ENCODE results near the gene OGFOD3. TPM values are rescaled to one million over a fixed set of nuclear protein-coding genes. Genes with fewer than 3 reads are reported as not detected.
A peak's percentile ranks its signal among the peaks of the same experiment; 100 is the strongest.
"Not testable (repeated sequence)": the region's sequence is repeated elsewhere in the genome, so short reads cannot be mapped to it uniquely, and the experiment has no call there.

The OGFOD3 gene
- total RNA-seq, 4 donors from 2014 or later = 7.9 to 27.5 (median 25.9) TPM

DNA sequence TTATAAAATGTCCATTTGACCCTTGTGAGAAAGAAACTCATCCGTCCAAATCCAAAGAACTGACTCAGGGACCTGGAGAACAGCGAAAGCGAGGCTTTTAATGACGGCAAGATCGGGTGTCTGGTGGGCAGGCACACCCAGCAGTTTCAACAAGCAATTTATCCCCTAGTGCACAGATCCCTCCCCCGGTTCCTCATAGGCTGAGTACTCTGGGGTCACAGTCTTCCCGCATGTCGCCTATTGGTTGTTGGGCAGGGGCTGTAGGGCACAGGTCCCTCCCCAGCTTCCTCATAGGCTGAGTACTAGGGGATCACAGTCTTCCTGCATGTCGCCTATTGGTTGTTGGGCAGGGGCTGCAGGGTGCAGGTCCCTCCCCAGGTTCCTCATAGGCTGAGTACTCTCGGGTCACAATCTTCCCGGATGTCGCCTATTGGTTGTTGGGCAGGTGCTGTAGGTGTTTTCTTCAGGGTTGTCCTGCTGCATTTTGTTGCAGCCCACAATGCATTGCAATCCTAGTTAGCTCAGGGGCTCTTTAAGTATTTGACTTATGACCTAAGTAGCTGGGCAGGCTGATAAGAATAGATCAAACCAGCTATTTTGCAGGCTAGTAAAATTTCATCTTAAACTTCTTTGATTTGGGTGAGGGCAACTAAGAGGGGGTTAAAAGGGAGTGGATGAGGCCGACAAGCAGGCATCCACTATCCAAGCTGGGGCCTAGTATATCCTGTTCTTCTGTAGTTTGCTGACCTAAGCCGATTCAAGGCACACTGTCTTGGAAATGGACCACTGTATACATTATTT is 50.5 kb downstream of the OGFOD3 start:
- Histone ChIP-seq H3K36me3 (no peaks in the 10 kb centered on the region), H3K27me3 (peaks cover 44% of the 10 kb centered on the region), H3K27ac (no peak overlapping the region), H3K4me3 (no peak overlapping the region), H3K4me1 (peaks cover 11 to 44% (median 26%) of the 10 kb centered on the region in 4 donors), H3K9me3 (no peaks in the 10 kb centered on the region)
- intact Hi-C loops (cut with DNase I; ENCODE audit: low total_unique reads) = no loop called here
- no peak for TF ChIP-seq EP300 (IDR thresholded peaks at IDR 0.05; ENCODE audit: low read depth)
- TF ChIP-seq, protein P1, sequence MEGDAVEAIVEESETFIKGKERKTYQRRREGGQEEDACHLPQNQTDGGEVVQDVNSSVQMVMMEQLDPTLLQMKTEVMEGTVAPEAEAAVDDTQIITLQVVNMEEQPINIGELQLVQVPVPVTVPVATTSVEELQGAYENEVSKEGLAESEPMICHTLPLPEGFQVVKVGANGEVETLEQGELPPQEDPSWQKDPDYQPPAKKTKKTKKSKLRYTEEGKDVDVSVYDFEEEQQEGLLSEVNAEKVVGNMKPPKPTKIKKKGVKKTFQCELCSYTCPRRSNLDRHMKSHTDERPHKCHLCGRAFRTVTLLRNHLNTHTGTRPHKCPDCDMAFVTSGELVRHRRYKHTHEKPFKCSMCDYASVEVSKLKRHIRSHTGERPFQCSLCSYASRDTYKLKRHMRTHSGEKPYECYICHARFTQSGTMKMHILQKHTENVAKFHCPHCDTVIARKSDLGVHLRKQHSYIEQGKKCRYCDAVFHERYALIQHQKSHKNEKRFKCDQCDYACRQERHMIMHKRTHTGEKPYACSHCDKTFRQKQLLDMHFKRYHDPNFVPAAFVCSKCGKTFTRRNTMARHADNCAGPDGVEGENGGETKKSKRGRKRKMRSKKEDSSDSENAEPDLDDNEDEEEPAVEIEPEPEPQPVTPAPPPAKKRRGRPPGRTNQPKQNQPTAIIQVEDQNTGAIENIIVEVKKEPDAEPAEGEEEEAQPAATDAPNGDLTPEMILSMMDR (IDR thresholded peaks at IDR 0.05) = no peak
- no peak for TF ChIP-seq POLR2AphosphoS5 (IDR thresholded peaks at IDR 0.05)
- no peak for TF ChIP-seq POLR2A (IDR thresholded peaks at IDR 0.05)
- DNase-seq = no peak
- in situ Hi-C loops (cut with MboI; ENCODE audit: low pct_ligation_motif_present in 1 of 4, low pct_unique_long_range_greater_than_20kb in 1 of 4, low sequenced_read_pairs in 3 of 4) = no loop called here
- 80 to 86% methylated on average over 13 of the region's 14 CpGs for WGBS, 2 donors (ENCODE audit: low coverage in 1 of 2)

DNA sequence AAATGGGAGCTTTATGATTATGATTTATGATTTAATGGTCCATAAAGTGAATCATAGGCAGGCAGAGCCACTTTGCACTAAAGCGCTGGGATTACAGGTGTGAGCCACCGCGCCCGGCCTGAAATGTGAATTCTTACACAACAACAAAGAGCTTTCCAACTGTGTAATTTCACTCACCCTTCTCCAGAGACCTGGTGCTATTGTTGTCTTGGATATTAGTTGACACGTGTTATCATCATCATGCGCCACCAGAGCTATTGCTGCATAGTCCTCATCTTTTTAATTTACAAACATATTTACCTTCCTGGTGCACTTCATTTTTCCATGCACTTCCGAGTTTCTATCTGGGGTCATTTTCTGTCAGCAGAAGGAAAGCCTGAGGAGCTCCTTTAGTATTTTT is 51.6 kb downstream of the OGFOD3 start:
- Histone ChIP-seq H3K27ac (peak overlapping the region in 2 of 4 donors; percentile 6 to 25), H3K27me3 (peaks cover 32% of the 10 kb centered on the region), H3K36me3 (no peaks in the 10 kb centered on the region), H3K4me1 (peaks cover 11 to 32% (median 18%) of the 10 kb centered on the region in 4 donors), H3K9me3 (no peaks in the 10 kb centered on the region), H3K4me3 (no peak overlapping the region)
- WGBS, 2 donors (ENCODE audit: low coverage in 1 of 2) = 59 to 64% methylated on average over 7 of the region's 7 CpGs
- peak in 1 of 3 donors; percentile 14 for TF ChIP-seq POLR2AphosphoS5 (IDR thresholded peaks at IDR 0.05)
- TF ChIP-seq, protein P1 (IDR thresholded peaks at IDR 0.05) = no peak
- intact Hi-C loops (cut with DNase I; ENCODE audit: low total_unique reads) (no loop called here), in situ Hi-C loops (cut with MboI; ENCODE audit: low pct_ligation_motif_present in 1 of 4, low pct_unique_long_range_greater_than_20kb in 1 of 4, low sequenced_read_pairs in 3 of 4) (no loop called here)
- peak; percentile 71 for DNase-seq

DNA sequence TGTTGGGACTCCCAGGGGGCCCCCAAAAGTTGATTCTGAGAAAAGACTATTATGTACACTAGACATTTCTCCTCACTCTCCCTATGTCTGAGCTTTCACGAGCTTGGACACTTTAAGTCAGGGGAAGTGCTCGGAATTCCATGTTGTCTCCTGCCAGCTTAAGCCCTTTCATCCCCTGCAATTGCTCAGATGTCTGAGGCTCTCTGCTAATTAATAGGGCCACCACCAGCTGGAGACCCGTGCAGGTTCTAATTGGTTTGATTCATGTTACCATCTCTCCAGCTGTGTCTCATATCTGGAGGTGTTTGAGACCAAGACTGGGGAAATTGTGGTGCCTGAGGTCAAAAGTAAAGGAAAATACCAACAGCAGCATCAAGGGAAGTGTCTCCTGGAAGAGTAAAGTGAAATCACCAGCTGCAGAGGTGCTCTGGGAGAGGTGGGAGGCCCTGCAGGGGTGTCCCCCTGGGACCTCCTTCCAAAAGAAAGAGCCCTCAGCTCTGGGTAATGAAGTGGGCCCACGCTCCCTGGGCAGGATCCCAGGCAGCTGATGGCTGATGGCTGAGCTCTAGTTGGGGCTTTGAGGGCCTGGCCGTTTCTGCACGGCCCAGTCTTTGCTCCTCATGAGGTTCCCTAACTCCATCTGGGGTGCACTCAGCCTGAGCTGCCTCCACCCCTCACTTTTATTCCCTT is 52.6 kb downstream of the OGFOD3 start:
- in situ Hi-C loops (cut with MboI; ENCODE audit: low pct_ligation_motif_present in 1 of 4, low pct_unique_long_range_greater_than_20kb in 1 of 4, low sequenced_read_pairs in 3 of 4) = no loop called here
- H3K4me1 ChIP-seq = peaks cover 5 to 22% (median 8%) of the 10 kb centered on the region in 4 donors
- TF ChIP-seq POLR2AphosphoS5 (IDR thresholded peaks at IDR 0.05) = no peak
- TF ChIP-seq EP300 (IDR thresholded peaks at IDR 0.05; ENCODE audit: low read depth) = no peak
- no peak for TF ChIP-seq POLR2A (IDR thresholded peaks at IDR 0.05)
- TF ChIP-seq, protein P1 (IDR thresholded peaks at IDR 0.05) = no peak
- 79 to 80% methylated on average over 3 to 6 of the region's 6 CpGs for WGBS, 2 donors (ENCODE audit: low coverage in 1 of 2)
- no peaks in the 10 kb centered on the region for H3K9me3 ChIP-seq
- no peak for DNase-seq
- H3K27me3 ChIP-seq = peaks cover 23% of the 10 kb centered on the region
- no peak overlapping the region for H3K4me3 ChIP-seq
- intact Hi-C loops (cut with DNase I; ENCODE audit: low total_unique reads) = no loop called here
- no peak overlapping the region for H3K27ac ChIP-seq
- H3K36me3 ChIP-seq = no peaks in the 10 kb centered on the region

DNA sequence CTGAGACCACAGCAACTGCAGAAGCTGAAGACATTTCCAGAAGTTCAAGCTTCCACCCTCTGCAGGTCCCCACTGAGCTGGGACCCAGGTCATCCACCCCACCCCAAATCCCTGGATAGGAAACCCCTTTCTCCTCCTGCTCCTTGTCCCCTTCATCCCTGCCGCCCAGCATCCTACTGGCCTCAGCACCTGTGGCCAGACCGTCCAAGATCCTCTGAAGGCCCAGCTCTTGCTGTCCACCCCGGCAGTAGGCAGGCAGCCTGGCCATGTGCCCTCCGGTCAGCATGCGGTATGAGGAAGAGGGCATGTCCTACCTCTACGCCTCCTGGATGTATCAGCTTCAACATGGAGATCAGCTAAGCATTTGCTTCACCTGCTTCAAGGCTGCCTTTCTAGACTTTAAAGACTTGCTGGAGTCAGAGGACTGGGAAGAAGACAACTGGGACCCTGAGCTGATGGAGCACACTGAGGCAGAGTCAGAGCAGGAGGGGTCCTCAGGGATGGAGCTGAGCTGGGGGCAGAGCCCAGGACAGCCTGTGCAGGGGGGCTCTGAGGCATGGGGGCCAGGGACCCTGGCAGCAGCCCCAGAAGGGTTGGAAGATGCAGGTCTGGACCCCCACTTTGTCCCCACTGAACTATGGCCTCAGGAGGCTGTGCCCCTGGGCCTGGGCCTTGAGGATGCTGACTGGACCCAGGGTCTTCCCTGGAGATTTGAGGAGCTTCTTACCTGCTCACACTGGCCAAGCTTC is 56.3 kb downstream of the OGFOD3 start:
- intact Hi-C loops (cut with DNase I; ENCODE audit: low total_unique reads) = no loop called here
- Histone ChIP-seq H3K36me3 (no peaks in the 10 kb centered on the region), H3K27ac (no peak overlapping the region), H3K4me1 (peaks cover 0 to 8% (median under 1%) of the 10 kb centered on the region in 4 donors), H3K4me3 (no peak overlapping the region), H3K9me3 (no peaks in the 10 kb centered on the region), H3K27me3 (peaks cover 17% of the 10 kb centered on the region)
- TF ChIP-seq EP300 (IDR thresholded peaks at IDR 0.05; ENCODE audit: low read depth) (no peak), POLR2AphosphoS5 (IDR thresholded peaks at IDR 0.05) (no peak), POLR2A (IDR thresholded peaks at IDR 0.05) (no peak)
- TF ChIP-seq, protein P1 (IDR thresholded peaks at IDR 0.05) = no peak
- 96% methylated on average over 6 of the region's 6 CpGs; no CpG with 5 or more reads in 1 of the 2 donors for WGBS, 2 donors (ENCODE audit: low coverage in 1 of 2)
- no peak for DNase-seq
- in situ Hi-C loops (cut with MboI; ENCODE audit: low pct_ligation_motif_present in 1 of 4, low pct_unique_long_range_greater_than_20kb in 1 of 4, low sequenced_read_pairs in 3 of 4) = no loop called here

DNA sequence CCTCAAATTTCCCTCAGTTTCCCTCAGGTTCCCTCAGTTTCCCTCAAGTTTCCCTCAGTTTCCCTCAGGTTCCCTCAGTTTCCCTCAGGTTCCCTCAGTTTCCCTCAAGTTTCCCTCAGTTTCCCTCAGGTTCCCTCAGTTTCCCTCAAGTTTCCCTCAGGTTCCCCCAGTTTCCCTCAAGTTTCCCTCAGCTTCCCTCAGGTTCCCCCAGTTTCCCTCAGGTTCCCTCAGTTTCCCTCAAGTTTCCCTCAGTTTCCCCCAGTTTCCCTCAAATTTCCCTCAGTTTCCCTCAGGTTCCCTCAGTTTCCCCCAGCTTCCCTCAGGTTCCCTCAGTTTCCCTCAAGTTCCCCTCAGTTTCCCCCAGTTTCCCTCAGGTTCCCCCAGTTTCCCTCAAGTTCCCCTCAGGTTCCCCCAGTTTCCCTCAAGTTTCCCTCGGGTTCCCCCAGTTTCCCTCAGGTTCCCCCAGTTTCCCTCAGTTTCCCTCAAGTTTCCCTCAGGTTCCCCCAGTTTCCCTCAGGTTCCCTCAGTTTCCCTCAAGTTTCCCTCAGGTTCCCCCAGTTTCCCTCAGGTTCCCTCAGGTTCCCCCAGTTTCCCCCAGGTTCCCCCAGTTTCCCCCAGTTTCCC is 58.8 kb downstream of the OGFOD3 start:
- 75 to 80% methylated on average over 1 of the region's 1 CpG for WGBS, 2 donors (ENCODE audit: low coverage in 1 of 2)
- DNase-seq, H3K9me3 ChIP-seq, H3K4me1 ChIP-seq, H3K27ac ChIP-seq, H3K4me3 ChIP-seq, H3K36me3 ChIP-seq: not testable (repeated sequence)
- intact Hi-C loops (cut with DNase I; ENCODE audit: low total_unique reads) (loop anchor here (5.0 kb wide), 1 partner anchor 53 kb away; no protein-coding TSS in a partner anchor), in situ Hi-C loops (cut with MboI; ENCODE audit: low pct_ligation_motif_present in 1 of 4, low pct_unique_long_range_greater_than_20kb in 1 of 4, low sequenced_read_pairs in 3 of 4) (loop anchor here in 2 of 4 donors (5.0 to 10.0 kb wide), 3 partner anchors 48 to 195 kb away; partner anchors contain the start of genes HEXD (in 1 of the 2) and OGFOD3 (in 1 of the 2))
- H3K27me3 ChIP-seq = peaks cover 38% of the 10 kb centered on the region

Data from transverse colon (tissue), 4 donors.